PFSK-1 (cell line): Measurements from ENCODE around the gene RASGRP3.

ENCODE experiments used
- POLR2AphosphoS5 ChIP-seq: IDR thresholded peaks from 2 replicates; pipeline ENCODE4 v1.6.1; 2012; ENCODE audit warnings: low read depth, mild to moderate bottlenecking, control low read depth, low read length, moderate library complexity
- TF ChIP-seq, protein P1 (sequence below), 2 experiments: IDR thresholded peaks; 2 replicates each; pipeline versions ENCODE4 v1.6.1 to v1.8.0; 2011 to 2012; ENCODE audit warnings: low read depth in 2 of 2, low read length in 2 of 2, control low read depth in 1 of 2, inconsistent platforms in 1 of 2, mild to moderate bottlenecking in 1 of 2, moderate library complexity in 1 of 2; ENCODE audit not compliant: insufficient read depth in 1 of 2

DNA sequence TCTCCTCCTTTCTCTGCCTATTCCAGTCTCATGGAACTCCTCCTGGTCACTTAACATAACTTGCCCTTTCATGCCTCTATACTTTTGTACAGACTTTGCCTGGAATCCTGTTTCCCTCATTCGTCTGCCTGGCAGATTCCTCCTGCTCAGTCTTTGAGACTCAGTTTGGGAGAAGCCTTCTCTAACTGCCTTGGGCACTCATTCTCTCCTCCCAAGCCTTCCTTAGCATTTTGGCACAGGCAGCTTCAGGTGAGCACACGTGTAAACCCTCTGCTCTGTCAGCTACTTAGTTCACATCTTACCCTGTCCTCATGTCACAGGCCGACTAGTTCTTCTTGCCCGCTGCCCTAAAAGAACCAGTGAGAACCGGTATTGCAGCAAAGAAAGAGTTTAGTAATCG is 128.6 kb downstream of the RASGRP3 start:
- TF ChIP-seq, protein P1, sequence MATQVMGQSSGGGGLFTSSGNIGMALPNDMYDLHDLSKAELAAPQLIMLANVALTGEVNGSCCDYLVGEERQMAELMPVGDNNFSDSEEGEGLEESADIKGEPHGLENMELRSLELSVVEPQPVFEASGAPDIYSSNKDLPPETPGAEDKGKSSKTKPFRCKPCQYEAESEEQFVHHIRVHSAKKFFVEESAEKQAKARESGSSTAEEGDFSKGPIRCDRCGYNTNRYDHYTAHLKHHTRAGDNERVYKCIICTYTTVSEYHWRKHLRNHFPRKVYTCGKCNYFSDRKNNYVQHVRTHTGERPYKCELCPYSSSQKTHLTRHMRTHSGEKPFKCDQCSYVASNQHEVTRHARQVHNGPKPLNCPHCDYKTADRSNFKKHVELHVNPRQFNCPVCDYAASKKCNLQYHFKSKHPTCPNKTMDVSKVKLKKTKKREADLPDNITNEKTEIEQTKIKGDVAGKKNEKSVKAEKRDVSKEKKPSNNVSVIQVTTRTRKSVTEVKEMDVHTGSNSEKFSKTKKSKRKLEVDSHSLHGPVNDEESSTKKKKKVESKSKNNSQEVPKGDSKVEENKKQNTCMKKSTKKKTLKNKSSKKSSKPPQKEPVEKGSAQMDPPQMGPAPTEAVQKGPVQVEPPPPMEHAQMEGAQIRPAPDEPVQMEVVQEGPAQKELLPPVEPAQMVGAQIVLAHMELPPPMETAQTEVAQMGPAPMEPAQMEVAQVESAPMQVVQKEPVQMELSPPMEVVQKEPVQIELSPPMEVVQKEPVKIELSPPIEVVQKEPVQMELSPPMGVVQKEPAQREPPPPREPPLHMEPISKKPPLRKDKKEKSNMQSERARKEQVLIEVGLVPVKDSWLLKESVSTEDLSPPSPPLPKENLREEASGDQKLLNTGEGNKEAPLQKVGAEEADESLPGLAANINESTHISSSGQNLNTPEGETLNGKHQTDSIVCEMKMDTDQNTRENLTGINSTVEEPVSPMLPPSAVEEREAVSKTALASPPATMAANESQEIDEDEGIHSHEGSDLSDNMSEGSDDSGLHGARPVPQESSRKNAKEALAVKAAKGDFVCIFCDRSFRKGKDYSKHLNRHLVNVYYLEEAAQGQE (IDR thresholded peaks at IDR 0.05; ENCODE audit: insufficient read depth in 1 of 2, low read depth in 2 of 2, low read length in 2 of 2), result no peak
- TF ChIP-seq POLR2AphosphoS5, result no peak
